ENCODE measurements around the gene MRGPRG.

MRGPRG gene

GRCh38 chr11:3225159-3225758 is 6.6 kb upstream of the MRGPRG start:
- CTCF ChIA-PET: interaction anchor here (1.0 to 1.5 kb wide), 3 partner anchors 10 to 692 kb away, joined by 3 to 5 read pairs (median 3); no protein-coding TSS in a partner anchor
- DNase-seq (ENCODE audit: extremely low spot score): peak; percentile 15
- POLR2A ChIA-PET: no interaction called here
- no peak for TF ChIP-seq CTCF (IDR thresholded peaks at IDR 0.05; ENCODE audit: control extremely low read depth, extremely low read depth, low read depth, missing control alignments)

- no peak for TF ChIP-seq CTCF (IDR thresholded peaks at IDR 0.05; ENCODE audit: control extremely low read depth, extremely low read depth, low read depth, missing control alignments)
- POLR2A ChIA-PET: no interaction called here
- CTCF ChIA-PET: interaction anchor here (1.0 to 1.5 kb wide), 5 partner anchors 9 to 920 kb away, joined by 3 to 5 read pairs (median 3); no protein-coding TSS in a partner anchor
- no peak for DNase-seq (ENCODE audit: extremely low spot score)
These were observed 5.9 kb upstream of the MRGPRG start for GRCh38 chr11:3224401-3225057.

GRCh38 chr11:3223932-3224381 is 5.3 kb upstream of the MRGPRG start:
- no peak for TF ChIP-seq CTCF (IDR thresholded peaks at IDR 0.05; ENCODE audit: control extremely low read depth, extremely low read depth, low read depth, missing control alignments)
- no peak for DNase-seq (ENCODE audit: extremely low spot score)
- POLR2A ChIA-PET: no interaction called here
- CTCF ChIA-PET: interaction anchor here (0.8 to 1.5 kb wide), 4 partner anchors 8 to 919 kb away, joined by 3 to 5 read pairs (median 3); no protein-coding TSS in a partner anchor

- ChIA-PET POLR2A (no interaction called here), CTCF (interaction anchor here (0.8 to 1.5 kb wide), 3 partner anchors 8 to 918 kb away, joined by 3 to 5 read pairs (median 3); no protein-coding TSS in a partner anchor)
- TF ChIP-seq CTCF (IDR thresholded peaks at IDR 0.05; ENCODE audit: control extremely low read depth, extremely low read depth, low read depth, missing control alignments): no peak
- DNase-seq (ENCODE audit: extremely low spot score): no peak
These were observed 4.6 kb upstream of the MRGPRG start for GRCh38 chr11:3222941-3223915.

GRCh38 chr11:3222003-3222855 is 3.6 kb upstream of the MRGPRG start:
- CTCF ChIA-PET: no interaction called here
- POLR2A ChIA-PET: no interaction called here
- TF ChIP-seq CTCF (IDR thresholded peaks at IDR 0.05; ENCODE audit: control extremely low read depth, extremely low read depth, low read depth, missing control alignments): no peak
- DNase-seq (ENCODE audit: extremely low spot score): no peak

Data from GM10248 (cell line).